Measurements from ENCODE around the gene KSR2.
"Not testable (repeated sequence)": the region's sequence is repeated elsewhere in the genome, so short reads cannot be mapped to it uniquely, and the experiment has no call there.

KSR2 gene

DNA sequence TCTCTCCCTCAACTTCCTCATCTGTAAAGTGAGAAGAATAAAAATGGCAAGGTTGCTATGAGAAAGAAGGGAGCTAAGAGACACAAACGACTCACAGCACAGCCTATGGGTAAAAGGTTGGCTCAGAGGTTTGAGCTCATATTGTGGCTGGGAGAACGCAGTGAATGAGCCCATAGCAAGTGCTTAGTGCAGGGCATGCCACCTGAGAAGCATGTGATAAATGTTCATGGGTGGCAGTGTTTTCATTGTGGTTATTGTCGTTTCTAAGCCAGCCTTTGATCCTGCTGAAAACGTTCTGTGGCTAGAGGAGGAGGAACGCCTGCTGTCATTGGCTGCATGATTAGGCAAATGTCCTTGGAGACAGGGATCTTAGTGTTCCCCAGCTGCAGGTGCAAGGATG is 150.4 kb downstream of the KSR2 start:
- no peak for DNase-seq

DNA sequence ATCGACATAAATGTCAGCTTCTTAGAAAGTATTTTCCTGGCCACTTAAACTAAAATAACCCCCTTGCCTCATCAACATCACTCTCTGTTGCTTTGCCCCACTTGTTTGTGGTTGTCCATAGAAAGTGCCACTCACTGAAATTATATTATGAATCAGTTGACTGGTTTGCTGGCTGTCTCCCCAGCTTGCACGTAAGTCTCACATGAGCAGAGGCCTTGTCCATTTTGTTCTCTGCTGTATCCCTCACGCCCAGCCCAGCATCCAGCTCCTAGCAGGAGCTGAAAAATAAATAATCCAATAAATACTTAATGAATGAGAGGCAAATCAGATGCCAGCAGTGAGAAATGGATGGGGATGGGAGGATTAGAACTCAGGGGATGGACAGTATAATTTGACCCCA is 159.3 kb downstream of the KSR2 start:
- no peak for DNase-seq

DNA sequence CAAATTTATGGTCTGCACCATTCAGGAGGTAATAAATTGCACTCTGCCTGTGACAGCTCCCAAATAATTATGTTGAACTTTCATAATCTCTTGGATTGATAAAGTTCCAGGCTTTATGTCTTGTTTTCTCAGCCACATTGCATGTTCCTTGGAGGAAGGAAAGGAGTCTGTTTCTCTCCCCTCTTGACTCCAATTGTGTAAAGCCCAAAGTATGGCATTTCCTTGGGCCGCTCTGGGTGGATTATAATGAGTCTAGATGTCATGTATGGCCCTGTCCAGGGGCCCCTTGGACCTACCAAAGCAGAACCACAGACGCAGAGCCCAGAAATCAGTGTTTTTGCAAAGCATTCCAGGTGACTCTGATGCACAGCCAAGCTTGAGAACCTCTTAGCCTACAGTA is 160.8 kb downstream of the KSR2 start:
- no peak for DNase-seq

DNA sequence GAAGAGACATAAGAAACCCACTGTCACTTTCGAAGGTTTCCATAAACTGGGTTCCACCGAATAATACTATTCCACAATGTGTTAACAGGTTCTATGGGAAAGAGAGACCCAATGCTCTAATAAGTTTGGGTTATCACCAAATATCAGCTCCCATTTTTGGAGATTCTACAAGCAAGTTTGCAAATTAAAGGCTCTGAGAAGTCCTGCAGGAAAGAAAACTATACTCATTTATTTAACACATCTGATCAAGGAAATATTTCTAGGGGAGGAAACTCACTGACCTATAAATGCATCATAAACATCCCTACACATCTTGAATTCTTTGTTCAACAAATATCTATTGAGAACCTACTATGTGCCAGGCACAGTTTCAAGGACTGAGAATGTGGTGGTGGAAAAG is 161.4 kb downstream of the KSR2 start:
- DNase-seq = no peak

DNA sequence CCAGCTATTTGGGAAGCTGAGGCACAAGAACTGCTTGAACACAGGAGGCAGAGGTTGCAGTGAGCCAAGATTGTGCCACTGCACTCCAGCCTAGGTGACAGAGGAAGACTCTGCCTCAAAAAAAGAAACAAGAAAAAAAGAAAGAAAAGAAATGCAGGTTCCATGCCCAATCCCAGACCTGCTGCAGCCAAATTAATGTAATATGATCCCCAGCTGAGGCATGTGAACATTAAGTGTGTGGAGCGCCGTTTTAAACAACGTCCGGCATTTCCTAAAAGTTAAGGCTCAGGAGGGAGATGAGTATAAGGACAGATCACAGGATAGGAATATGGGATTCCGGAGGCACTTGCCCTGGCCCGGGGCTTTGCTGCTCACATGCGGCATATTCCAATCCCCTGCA is 162.9 kb downstream of the KSR2 start:
- no peak for DNase-seq

DNA sequence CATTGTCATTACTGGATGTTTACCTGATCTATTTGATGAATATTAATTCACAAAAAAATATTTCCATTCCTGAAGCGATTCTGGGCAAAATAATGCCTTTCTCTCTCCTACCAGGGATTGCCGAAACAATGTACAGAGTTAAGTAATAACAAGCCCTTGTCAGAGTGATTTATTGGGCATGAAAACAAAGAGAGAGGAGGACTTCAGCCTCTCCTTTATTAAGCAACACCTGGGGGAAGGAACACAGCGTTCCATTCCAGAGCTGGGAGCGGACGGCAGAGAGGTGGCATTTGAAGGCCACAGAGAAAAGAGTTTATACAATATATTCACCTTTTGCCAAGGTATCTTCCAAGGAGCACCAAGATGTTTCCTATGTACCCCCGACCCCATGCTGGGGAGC is 165.8 kb downstream of the KSR2 start:
- DNase-seq = no peak

DNA sequence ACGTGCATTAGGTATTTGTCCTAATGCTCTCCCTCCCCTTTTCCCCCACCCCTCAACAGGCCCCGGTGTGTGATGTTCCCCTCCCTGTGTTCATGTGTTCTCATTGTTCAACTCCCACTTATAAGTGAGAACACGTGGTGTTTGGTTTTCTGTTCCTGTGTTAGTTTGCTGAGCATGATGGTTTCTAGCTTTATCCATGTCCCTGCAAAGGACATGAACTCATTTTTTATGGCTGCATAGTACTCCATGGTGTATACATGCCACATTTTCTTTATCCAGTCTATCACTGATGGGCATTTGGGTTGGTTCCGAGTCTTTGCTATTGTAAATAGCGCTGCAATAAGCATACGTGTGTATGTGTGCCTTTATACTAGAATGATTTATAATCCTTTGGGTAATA is 168.1 kb downstream of the KSR2 start:
- not testable (repeated sequence) for DNase-seq

DNA sequence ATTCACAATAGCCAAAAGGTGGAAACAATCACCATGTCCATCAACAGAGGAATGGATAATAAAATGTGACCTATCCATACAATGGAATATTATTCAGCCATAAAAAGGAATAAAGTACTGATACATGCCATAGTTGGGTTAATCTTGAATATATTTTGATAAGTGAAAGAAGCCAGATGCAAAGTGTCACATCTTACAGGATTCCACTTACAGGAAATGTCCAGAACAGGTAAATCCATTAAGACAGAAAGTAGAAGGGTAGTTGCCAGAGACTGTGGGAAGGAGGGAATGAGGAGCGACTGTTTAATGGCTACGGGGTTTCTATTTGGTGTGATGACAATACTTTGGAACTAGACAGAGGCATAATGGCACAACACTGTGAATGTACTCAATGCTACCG is 171.6 kb downstream of the KSR2 start:
- DNase-seq = no peak

DNA sequence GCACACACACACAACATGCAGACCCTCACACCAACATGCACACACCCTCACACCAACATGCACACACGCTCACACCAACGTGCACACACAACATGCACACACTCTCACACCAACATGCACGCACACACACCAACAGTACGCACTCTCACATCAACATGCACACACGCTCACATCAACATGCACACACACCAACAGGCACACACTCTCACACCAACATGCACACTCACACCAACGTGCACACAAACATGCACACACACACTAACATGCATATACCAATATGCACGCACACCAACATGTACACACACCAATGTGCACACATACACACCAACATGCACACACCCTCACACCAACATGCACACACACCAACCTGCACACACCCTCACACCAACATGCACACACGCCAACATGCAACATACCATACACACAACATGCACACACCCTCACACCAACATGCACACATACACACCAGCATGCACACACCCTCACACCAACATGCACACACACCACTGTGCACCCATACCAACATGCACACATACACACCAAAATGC is 175.8 kb downstream of the KSR2 start:
- DNase-seq = no peak

DNA sequence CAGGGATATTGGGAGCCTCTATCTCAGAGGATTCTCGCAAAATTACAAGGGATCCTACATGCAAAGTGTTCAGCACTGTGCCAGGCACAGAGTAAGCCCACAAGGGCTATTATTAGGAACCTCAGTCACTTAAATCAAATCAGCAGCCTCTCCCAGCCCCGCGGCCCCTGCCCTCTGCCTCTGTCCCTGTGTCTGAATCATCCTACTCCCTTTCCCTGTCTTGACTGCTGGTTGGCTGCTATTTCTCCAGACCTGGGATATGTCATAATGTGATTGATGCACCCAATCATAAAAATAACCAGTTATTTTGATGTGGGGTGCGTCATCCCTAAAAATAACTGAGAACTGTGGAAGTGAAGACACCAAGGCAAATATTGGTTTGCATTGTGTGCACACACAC is 176.3 kb downstream of the KSR2 start:
- no peak for DNase-seq

DNA sequence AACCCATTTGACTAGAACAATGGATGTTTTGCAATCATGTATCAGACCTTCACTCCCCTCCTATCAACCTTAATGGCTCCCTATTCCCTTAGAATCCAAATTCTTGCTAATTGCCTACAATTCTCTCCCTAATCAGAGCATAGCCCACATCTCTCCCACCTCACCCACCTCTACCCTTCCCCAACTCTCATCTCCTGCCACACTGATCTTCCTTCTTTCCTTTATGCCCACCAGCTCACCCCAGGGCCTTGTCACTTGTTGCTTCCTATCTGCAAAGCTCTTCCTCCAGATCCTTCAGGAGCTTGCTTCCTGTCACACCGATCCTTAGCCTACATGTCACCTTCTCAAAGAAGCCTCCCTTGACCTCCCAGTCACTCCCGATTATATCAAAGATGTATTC is 177.8 kb downstream of the KSR2 start:
- no peak for DNase-seq

DNA sequence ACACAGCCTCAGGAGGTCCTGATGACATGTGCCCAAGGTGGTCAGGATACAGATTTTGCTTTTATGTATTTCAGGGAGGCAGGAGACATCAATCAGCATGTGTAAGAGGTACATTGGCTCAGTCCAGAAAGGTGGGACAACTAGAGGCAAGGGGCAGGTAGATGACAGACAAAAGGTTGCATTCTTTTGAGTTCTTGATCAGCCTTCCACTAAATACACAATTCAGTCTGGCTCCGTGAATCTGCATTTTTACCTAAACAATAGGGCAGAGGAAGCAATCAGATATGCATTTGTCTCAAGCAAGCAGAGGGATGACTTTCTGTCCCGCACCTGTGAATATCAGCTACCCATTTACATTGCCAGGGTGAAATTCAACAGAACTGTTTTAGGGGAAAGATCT is 178.6 kb downstream of the KSR2 start:
- DNase-seq = no peak

DNA sequence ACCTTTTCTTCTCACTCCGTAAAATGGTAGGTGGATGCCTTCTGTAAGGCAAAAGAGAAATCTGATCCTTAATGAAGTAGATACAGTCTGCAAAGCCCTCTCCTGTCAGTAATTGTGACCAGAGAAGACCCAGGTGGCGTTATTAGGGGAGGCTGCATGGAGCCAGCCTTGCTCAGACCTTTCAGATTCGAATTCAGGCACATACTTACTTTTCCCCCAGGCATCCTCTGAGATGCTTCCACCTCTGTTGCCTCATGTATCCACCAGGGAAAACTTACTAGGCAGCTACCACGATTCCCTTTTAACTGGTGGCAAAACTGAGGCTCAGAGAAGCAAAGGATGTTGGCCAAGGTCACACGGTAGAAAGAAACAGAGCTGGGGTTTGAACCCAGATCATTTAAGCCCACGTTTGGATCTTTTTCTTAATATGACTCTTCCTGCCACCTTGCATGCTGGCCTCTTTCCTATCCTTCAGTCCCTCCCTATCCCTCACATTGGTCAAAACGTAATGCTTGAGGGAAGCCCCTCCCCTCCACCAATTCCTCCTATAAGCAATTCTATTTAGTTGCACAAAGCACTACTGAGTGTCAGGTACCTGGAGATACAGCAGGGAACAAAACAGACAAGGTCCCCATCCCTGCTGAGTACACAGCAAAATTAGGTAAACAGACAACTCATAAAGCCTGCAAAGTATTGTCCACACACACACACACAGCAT is 179.4 kb downstream of the KSR2 start:
- no peak for DNase-seq

DNA sequence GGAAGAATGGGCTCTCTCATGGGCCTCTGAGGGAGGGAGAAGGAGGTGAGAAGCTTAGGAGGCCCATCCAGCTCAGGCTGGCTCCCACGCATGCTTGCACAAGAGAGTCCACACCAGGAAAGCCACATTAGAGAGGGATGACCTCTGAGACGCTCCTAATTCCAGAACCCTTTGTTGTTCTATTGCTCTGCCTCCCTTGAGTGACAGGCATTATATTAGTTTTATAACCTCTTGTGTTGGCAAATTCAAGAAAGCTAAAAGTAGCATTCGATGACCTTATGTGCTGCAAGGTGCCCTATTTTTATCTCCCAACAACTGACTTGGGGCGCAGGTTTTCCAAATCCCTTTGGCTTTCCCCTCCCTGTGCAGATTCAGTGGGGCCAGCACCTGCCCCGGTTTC is 190.1 kb downstream of the KSR2 start:
- DNase-seq = no peak

DNA sequence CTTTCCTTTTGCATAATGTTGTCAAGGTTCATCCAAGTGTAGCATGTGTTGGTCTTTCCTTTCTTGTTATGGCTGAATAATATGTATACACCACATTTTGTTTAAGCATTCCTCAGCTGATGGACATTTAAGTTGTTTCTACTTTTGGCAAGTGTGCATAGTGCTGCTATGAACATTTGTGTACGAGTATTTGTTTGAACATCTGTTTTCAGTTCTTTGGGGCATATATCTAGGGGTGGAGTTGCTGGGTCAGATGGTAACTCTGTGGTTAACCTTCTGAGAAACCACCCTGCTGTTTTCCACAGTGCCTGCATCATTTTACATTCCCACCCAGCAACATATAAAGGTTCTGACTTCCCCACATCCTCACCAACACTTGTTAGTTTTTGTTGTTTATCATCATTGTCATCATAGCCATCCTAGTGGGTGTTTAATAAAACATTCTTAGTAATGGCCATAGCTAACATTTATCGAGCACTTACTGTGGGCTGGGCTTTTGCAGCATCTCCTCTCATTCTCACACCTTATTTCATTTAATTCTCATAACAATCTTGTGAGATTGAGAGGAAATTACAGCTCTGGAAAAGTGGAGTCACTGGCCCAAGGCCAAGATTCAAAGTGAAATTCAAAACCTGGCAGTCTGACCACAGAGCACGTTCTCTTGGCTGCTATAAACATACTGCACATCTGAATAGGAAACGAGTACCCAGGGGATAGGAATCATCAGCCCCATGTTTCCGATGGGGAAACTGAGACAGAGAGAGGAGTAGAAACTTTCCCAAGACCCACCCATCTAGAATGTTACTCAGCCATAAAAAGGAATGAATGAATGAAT is 193.6 kb downstream of the KSR2 start:
- DNase-seq = no peak

DNA sequence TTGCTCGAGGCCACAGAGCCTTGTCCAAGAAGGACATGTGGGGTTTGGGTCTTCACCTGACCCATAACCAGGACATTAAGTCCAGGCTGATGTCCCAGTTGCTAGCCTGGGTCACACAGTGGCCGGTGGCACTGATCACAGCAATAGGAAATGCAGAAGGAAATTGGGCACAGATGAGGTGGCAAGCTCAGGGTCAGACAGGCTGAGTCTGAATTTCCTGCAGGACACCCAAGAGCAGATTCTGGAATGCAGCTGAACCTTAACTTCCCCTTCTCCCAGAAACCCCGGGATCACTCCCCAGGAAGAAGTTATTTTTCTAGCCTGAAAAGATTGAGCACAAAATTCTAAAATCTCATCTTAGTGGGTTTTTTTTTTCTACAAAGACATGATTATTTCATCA is 199.9 kb downstream of the KSR2 start:
- DNase-seq = no peak

DNA sequence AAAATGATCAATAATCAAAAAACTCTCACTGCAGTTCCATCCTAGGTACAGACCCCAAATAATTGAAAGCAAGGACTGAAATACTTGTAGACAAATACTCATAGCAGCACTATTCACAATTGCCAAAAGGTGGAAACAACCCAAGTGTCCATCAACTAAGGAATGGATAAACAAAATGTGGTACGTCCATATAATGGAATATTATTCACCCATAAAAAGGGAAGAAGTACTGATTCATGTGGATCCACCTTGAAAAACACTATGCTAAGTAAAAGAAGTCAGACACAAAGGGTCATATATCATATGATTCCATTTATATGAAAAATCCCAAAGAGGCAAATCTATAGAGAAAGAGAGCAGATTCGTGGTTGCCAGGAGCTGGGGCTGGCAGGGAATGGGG is 202.8 kb downstream of the KSR2 start:
- no peak for DNase-seq

DNA sequence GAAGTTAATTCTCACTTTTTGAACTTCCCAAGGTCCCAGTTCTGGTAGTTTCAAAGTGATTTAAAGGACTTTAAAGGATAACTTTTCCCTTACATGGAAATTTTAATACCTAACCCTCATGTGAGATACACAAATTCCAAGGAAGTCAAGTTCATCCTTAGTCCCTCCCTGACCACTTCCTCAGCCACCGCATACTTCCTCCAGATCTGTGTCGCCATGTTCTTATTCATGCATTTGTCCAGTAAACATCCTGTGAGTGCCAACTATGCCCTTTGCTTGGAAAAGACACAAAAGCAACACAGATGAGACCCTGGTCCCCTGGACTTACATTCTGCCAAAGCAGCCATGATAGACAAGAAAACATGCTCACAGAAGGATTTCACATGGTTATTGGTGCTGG is 206.6 kb downstream of the KSR2 start:
- DNase-seq = no peak

DNA sequence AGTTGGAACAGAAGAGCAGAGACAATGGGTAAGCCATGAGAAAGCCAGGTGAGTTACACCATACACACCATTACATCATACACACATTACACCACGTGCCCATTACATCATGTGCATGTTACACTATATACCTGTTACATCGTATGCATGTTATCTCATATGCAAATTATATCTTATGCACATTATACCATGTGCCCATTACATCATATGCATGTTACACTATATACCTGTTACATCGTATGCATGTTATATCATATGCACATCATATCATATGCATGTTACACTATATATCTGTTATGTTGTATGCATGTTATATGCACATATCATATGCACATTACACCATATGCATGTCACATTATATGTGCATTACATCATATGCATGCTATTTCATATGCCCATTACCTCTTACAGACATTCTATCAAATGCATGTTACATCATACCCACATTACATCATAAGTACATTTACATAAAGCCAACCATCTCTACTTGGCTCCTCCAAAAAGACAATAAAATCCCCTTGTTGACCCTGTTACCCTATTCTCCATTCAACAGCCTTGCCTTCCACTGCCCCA is 207.2 kb downstream of the KSR2 start:
- DNase-seq = no peak

DNA sequence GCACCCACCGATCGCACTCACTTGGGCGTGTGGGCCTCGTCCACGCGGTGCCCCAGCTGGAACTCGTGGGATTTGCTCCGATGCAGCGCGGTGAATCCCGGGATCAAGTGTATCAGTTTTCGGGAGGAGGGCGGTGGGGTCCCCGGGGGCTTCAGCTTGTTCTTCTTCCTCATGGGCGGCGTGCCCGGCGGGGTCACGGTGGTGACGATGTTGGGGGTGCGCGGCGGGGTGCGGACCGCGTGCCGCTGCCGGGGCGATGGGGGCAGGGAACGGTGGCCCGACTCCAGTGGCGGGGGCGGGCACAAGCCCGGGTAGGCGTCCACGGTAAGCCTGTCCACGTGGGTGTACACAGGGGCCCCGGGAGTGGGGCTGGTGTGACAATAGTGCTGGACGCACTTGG is 207.8 kb downstream of the KSR2 start:
- no peak for DNase-seq

DNA sequence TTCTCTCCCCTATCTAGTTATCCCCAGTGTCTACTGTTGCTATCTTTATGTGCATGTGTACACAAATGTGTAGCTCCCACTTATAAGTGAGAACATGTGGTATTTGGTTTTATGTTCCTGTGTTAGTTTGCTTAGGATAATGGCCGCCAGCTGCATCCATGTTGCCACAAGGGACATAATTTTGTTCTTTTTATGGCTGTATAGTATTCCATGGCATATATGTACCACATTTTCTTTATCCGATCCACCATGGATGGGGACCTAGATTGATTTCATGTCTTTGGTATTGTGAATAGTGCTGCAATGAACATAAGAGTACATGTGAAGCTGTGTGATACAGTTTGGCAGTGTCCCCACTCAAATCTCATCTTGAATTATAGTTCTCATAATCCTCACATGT is 218.1 kb downstream of the KSR2 start:
- DNase-seq = no peak

DNA sequence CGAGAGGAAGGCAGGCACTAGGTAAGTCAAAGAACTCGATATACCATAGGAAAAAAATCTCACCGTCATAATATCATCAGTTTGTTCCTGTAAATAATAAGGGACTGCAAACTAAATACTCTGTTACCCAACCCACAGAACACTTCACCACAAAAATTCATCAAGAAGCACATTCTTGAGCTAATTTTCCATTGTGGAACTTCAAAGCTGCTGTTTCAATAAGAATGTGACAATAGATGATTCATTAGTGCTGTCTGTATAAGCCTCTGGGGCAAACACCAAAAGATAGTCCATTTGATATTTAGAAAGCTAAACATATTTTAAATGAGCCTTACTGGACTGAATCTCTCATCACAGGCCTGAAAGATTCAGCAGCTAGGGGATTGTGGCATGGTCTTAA is 219.4 kb downstream of the KSR2 start:
- DNase-seq = no peak

DNA sequence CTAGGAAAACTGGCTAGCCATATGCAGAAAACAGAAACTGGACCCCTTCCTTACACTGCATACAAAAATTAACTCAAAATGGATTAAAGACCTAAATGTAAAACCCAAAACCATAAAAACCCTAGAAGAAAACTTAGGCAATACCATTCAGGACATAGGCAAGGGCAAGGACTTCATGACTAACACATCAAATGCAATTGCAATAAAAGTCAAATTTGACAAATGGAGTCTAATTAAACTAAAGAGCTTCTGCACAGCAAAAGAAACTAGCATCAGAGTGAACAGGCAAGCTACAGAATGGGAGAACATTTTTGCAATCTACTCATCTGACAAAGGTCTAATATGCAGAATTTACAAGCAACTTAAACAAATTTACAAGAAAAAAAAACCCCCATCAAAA is 222.4 kb downstream of the KSR2 start:
- not testable (repeated sequence) for DNase-seq

DNA sequence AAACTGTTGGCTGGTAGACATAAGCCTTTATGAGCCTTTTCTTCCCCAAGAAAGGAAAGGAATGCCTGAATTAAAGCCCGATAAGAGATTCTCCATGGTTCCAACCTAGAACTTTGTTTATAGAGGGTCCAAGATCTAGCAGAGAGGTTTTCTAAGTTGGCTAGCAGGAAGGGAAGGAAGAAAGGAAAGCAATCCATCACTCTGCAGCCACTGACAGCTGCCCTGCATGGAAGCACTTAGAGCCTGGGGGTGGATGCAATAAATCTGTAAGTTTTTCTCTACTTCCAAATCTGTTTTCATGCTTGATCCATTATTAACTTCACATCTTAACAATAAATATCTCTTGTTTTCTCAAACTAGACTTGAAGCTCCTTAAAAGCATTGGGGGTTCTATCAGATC is 224.4 kb downstream of the KSR2 start:
- DNase-seq = no peak

Measured in effector CD4-positive, alpha-beta T cell (primary cell).